H1 (cell line): ENCODE measurements around the gene CAPZB. TPM values are rescaled to one million over a fixed set of nuclear protein-coding genes. Genes with fewer than 3 reads are reported as not detected.

Experiments used
- CTCF ChIA-PET: fragments of 300-600 bp; sonication (Branson Sonifier 250); formaldehyde crosslinking; loops from one replicate; lab custom pipeline; 2021; ENCODE audit not compliant: partially characterized antibody; lab: Charles Lee
- POLR2A ChIA-PET: fragments of 300-600 bp; sonication (Branson Sonifier 250); formaldehyde crosslinking; loops from one replicate; lab custom pipeline; 2021; ENCODE audit warnings: inconsistent platforms; ENCODE audit not compliant: partially characterized antibody; lab: Charles Lee
- DNase-seq, 2 experiments: peaks; one replicate each; pipeline versions ENCODE4 v3.0.0 to v3.0.0-alpha.2; 2010 to 2022; ENCODE audit warnings: low spot score in 2 of 2, low read depth in 1 of 2, mixed read lengths in 1 of 2
- FAIRE-seq: peaks from 2 replicates; lab custom pipeline; 2011; peaks lifted over from hg19 to GRCh38; lab: Jason Lieb, UNC
- H2AFZ ChIP-seq: 2 replicates; pipeline ENCODE4 v1.8.1; 2012; ENCODE audit warnings: low read length, inconsistent platforms
- H2AK5ac ChIP-seq: 2 replicates; pipeline ENCODE4 v1.6.1; 2013; ENCODE audit warnings: low read depth, low read length
- H2BK120ac ChIP-seq: replicated peaks from 2 replicates; pipeline ENCODE3; 2013; ENCODE audit warnings: low read depth, low read length, inconsistent platforms
- H2BK12ac ChIP-seq: 2 replicates; pipeline ENCODE4 v1.6.1; 2013; ENCODE audit warnings: low read depth, low read length
- H2BK15ac ChIP-seq: 2 replicates; pipeline ENCODE4 v1.6.1; 2013; ENCODE audit warnings: low read length
- H2BK20ac ChIP-seq: 2 replicates; pipeline ENCODE4 v1.6.1; 2013; ENCODE audit warnings: low read length
- H2BK5ac ChIP-seq: 2 replicates; pipeline ENCODE4 v1.6.1; 2013; ENCODE audit warnings: low read depth, low read length
- H3K14ac ChIP-seq: 2 replicates; pipeline ENCODE4 v1.6.1; 2013; ENCODE audit warnings: inconsistent platforms; ENCODE audit not compliant: insufficient read length
- H3K18ac ChIP-seq: 2 replicates; pipeline ENCODE4 v1.6.1; 2013; ENCODE audit warnings: low read length; ENCODE audit errors: extremely low read depth
- H3K23ac ChIP-seq: 2 replicates; pipeline ENCODE4 v1.6.1; 2013; ENCODE audit warnings: inconsistent platforms; ENCODE audit not compliant: insufficient read length
- H3K23me2 ChIP-seq: 2 replicates; pipeline ENCODE4 v1.6.1; 2013; ENCODE audit warnings: low read depth, low read length
- H3K27ac ChIP-seq: 2 replicates; pipeline ENCODE4 v1.6.1; 2011; ENCODE audit warnings: low read depth, low read length, inconsistent platforms
- H3K27me3 ChIP-seq, 4 experiments: replicated peaks in 1 of 4; 1 replicate in 1 of 4; 2 replicates in 3 of 4; pipeline versions ENCODE4 v1.6.1 to v1.8.1; 2011 to 2013; ENCODE audit warnings: low read length in 3 of 4, mild to moderate bottlenecking in 3 of 4, inconsistent platforms in 2 of 4, mixed read lengths in 2 of 4, moderate library complexity in 1 of 4; ENCODE audit not compliant: control insufficient read depth in 3 of 4, insufficient read depth in 3 of 4; ENCODE audit errors: extremely low read depth in 1 of 4
- H3K36me3 ChIP-seq, 4 experiments: 2 replicates each; pipeline versions ENCODE4 v1.6.1 to v1.8.1; 2011 to 2013; ENCODE audit warnings: mild to moderate bottlenecking in 4 of 4, low read length in 3 of 4, moderate library complexity in 2 of 4, control low read depth in 1 of 4, inconsistent platforms in 1 of 4; ENCODE audit not compliant: insufficient read depth in 4 of 4, control insufficient read depth in 2 of 4
- H3K4ac ChIP-seq: replicated peaks from 2 replicates; pipeline ENCODE3; 2013; ENCODE audit warnings: low read length, low read depth, mixed read lengths, inconsistent platforms; ENCODE audit not compliant: insufficient read length
- H3K4me1 ChIP-seq, 4 experiments: replicated peaks in 1 of 4; 1 replicate in 1 of 4; 2 replicates in 3 of 4; pipeline versions ENCODE4 v1.6.1 to v1.8.1; 2011 to 2013; ENCODE audit warnings: low read length in 3 of 4, inconsistent platforms in 2 of 4, mixed read lengths in 1 of 4; ENCODE audit not compliant: insufficient read depth in 4 of 4, control insufficient read depth in 3 of 4
- H3K4me2 ChIP-seq, 2 experiments: 2 replicates each; pipeline versions ENCODE4 v1.6.1 to v1.8.1; 2011 to 2013; ENCODE audit warnings: low read depth in 2 of 2, low read length in 2 of 2, control low read depth in 1 of 2, inconsistent platforms in 1 of 2, mild to moderate bottlenecking in 1 of 2; ENCODE audit not compliant: insufficient read depth in 1 of 2
- H3K4me3 ChIP-seq, 4 experiments: fragments of 200-600, 300-600 bp in 1 of 4; sonication (generic), shearing (Covaris generic), sonication (Bioruptor Twin) in 1 of 4; 2 replicates each; pipeline versions ENCODE4 v1.5.1 to v1.8.1; 2011 to 2016; ENCODE audit warnings: low read length in 4 of 4, low read depth in 3 of 4, control low read depth in 2 of 4, inconsistent platforms in 2 of 4, mild to moderate bottlenecking in 2 of 4, mixed read lengths in 1 of 4, moderate library complexity in 1 of 4; ENCODE audit not compliant: insufficient read depth in 2 of 4; ENCODE audit errors: extremely low read depth in 1 of 4
- H3K56ac ChIP-seq: replicated peaks from 2 replicates; pipeline ENCODE3; 2013; ENCODE audit warnings: low read depth, mild to moderate bottlenecking, mixed read lengths, low read length, inconsistent platforms; ENCODE audit not compliant: insufficient read length
- H3K79me1 ChIP-seq: 2 replicates; pipeline ENCODE4 v1.6.1; 2013; ENCODE audit warnings: low read depth, low read length, control low read depth
- H3K79me2 ChIP-seq, 2 experiments: 2 replicates each; pipeline versions ENCODE4 v1.6.1 to v1.8.1; 2012 to 2013; ENCODE audit warnings: low read length in 2 of 2, mild to moderate bottlenecking in 2 of 2, inconsistent platforms in 1 of 2; ENCODE audit not compliant: insufficient read depth in 2 of 2, control insufficient read depth in 1 of 2
- H3K9ac ChIP-seq, 4 experiments: replicated peaks in 1 of 4; 1 replicate in 1 of 4; 2 replicates in 3 of 4; pipeline versions ENCODE4 v1.6.1 to v1.8.1; 2011 to 2013; ENCODE audit warnings: low read depth in 3 of 4, low read length in 3 of 4, control low read depth in 2 of 4, mild to moderate bottlenecking in 2 of 4, moderate library complexity in 2 of 4, inconsistent platforms in 1 of 4; ENCODE audit errors: extremely low read depth in 1 of 4
- H3K9me3 ChIP-seq, 2 experiments: 2 replicates each; pipeline versions ENCODE4 v1.6.1 to v1.8.1; 2012 to 2013; ENCODE audit warnings: mild to moderate bottlenecking in 2 of 2, moderate library complexity in 2 of 2, control low read depth in 1 of 2, inconsistent platforms in 1 of 2, low read depth in 1 of 2, low read length in 1 of 2, mixed read lengths in 1 of 2; ENCODE audit not compliant: insufficient read depth in 2 of 2
- H4K20me1 ChIP-seq, 2 experiments: replicated peaks in 1 of 2; 2 replicates each; pipeline versions ENCODE3 to v1.8.1; 2011 to 2013; ENCODE audit warnings: inconsistent platforms in 2 of 2, low read length in 2 of 2, mild to moderate bottlenecking in 1 of 2; ENCODE audit not compliant: insufficient read depth in 2 of 2, control insufficient read depth in 1 of 2
- H4K5ac ChIP-seq: 2 replicates; pipeline ENCODE4 v1.6.1; 2013; ENCODE audit warnings: low read length, low read depth, mixed read lengths, inconsistent platforms; ENCODE audit not compliant: insufficient read length
- H4K8ac ChIP-seq: 2 replicates; pipeline ENCODE4 v1.8.0; 2013; ENCODE audit warnings: mild to moderate bottlenecking, moderate library complexity, low read length, inconsistent platforms; ENCODE audit not compliant: insufficient read depth; ENCODE audit errors: extremely low read depth
- H4K91ac ChIP-seq: replicated peaks from 2 replicates; pipeline ENCODE3; 2013; ENCODE audit warnings: low read length, mixed read lengths, inconsistent platforms; ENCODE audit not compliant: insufficient read length
- ASH2L ChIP-seq: fragments of 200-600, 300-600 bp; sonication (generic); IDR thresholded peaks from one replicate; pipeline ENCODE4 v1.7.1; 2017; ENCODE audit warnings: low read length
- BRCA1 ChIP-seq: IDR thresholded peaks from 2 replicates; pipeline ENCODE4 v1.6.1; 2012; ENCODE audit warnings: low read depth, low read length, improper control_type of control experiment
- CHD1 ChIP-seq: IDR thresholded peaks from 2 replicates; pipeline ENCODE4 v1.6.1; 2012; ENCODE audit warnings: low read depth, low read length, improper control_type of control experiment
- CTCF ChIP-seq, 3 experiments: IDR thresholded peaks; 1 replicate in 2 of 3; 2 replicates in 1 of 3; pipeline versions ENCODE4 v1.5.1 to v1.6.1; 2011; ENCODE audit warnings: low read length in 3 of 3, mild to moderate bottlenecking in 3 of 3, inconsistent platforms in 2 of 3, low read depth in 1 of 3, moderate library complexity in 1 of 3; ENCODE audit not compliant: insufficient read depth in 1 of 3; ENCODE audit errors: control extremely low read depth in 1 of 3
- RXRA ChIP-seq: IDR thresholded peaks from 2 replicates; pipeline ENCODE4 v1.6.1; 2011; ENCODE audit warnings: low read depth, mild to moderate bottlenecking, low read length, moderate library complexity; ENCODE audit not compliant: insufficient read depth
- TEAD4 ChIP-seq: IDR thresholded peaks from 2 replicates; pipeline ENCODE4 v1.6.1; 2012; ENCODE audit warnings: low read depth, low read length, inconsistent platforms, mixed read lengths
- WGBS, 2 experiments: shearing (Covaris generic) in 1 of 2; methylation state at CpG; one replicate each; pipeline versions ENCODE4 v1.1.6 to v1.1.7; 2013 to 2015; ENCODE audit warnings: low lambda C conversion rate in 2 of 2, mixed read lengths in 2 of 2, inconsistent platforms in 1 of 2, low coverage in 1 of 2, missing lambda C conversion rate in 1 of 2; ENCODE audit not compliant: insufficient replicate concordance in 2 of 2, insufficient coverage in 1 of 2, insufficient read length in 1 of 2; ENCODE audit errors: extremely low coverage in 1 of 2, missing lambda C conversion rate in 1 of 2; 5-methylcytosine and 5-hydroxymethylcytosine counted together
- polyA plus RNA-seq, 7 experiments: library from polyadenylated mRNA; depleted of rRNA in 3 of 7; stranded (reverse) in 5 of 7; unstranded in 2 of 7; fragments of >200 nt in 5 of 7; fragments of 200-250 nt in 2 of 7; gene quantifications; 1 replicate in 5 of 7; 2 replicates in 1 of 7; 4 replicates in 1 of 7; pipeline versions ENCODE4 v1.2.1 to v1.2.3, GENCODE V29; 2011 to 2013; ENCODE audit warnings: missing spikeins in 2 of 7, mixed read lengths in 2 of 7
- total RNA-seq: library from RNA; stranded (reverse); fragmentation: NEBNext Ultra II Directional; extraction: Animal tissue kit (Norgen Biotek cat#: 25700); gene quantifications from 2 replicates; pipeline ENCODE4 v1.2.1, GENCODE V29; 2021

The CAPZB gene
- total and polyA plus RNA-seq, 2 of the 8 experiments (the other 6 are each of a cell fraction or from before 2014, with no cell fraction given), result 162 to 371 TPM

- Histone ChIP-seq H3K79me2 (peaks cover 3 to 95% of the 10 kb centered on the region in 2 experiments; a peak in 3 of 4 replicates), H3K36me3 (peaks cover 0 to 9% (median 0%) of the 10 kb centered on the region in 4 experiments; a peak in 2 of 8 replicates), H4K8ac (no peak overlapping the region), H2AFZ (no peak overlapping the region), H2BK12ac (no peak overlapping the region), H3K18ac (no peak overlapping the region), H3K4me2 (peak overlapping the region; percentile 22 to 26; a peak in 1 of 4 replicates), H3K4me1 (peaks cover 4 to 12% (median 10%) of the 10 kb centered on the region in 4 experiments), H2BK20ac (no peak overlapping the region), H2AK5ac (no peak overlapping the region), H2BK15ac (no peak overlapping the region), H4K5ac (no peak overlapping the region), H4K20me1 (peaks cover 33 to 51% of the 10 kb centered on the region in 2 experiments), H3K14ac (no peak overlapping the region), H3K56ac (no peak overlapping the region), H4K91ac (no peak overlapping the region), H3K27me3 (no peaks in the 10 kb centered on the region), H2BK120ac (no peak overlapping the region), H3K23me2 (no peaks in the 10 kb centered on the region), H3K4ac (no peak overlapping the region), H3K9ac (0 out of 7 replicates have a peak overlapping the region, but pooled peaks of 1 of the 4 experiments have one; percentile 17), H3K79me1 (peaks cover 29% of the 10 kb centered on the region), H3K4me3 (no peak overlapping the region), H3K27ac (no peak overlapping the region), H3K23ac (no peak overlapping the region), H3K9me3 (no peaks in the 10 kb centered on the region), H2BK5ac (no peak overlapping the region)
- WGBS, 2 experiments, result 78% methylated on average over 11 of the region's 11 CpGs; no CpG with 5 or more reads in 1 of the 2 experiments
- no peak for TF ChIP-seq CTCF (IDR thresholded peaks at IDR 0.05; ENCODE audit: control extremely low read depth in 1 of 3, insufficient read depth in 1 of 3, low read depth in 1 of 3, low read length in 3 of 3)
- TF ChIP-seq RXRA, result no peak
- no peak for TF ChIP-seq BRCA1
- TF ChIP-seq TEAD4, result no peak
- no peak for TF ChIP-seq CHD1
- no peak for TF ChIP-seq ASH2L
- ChIA-PET CTCF (interaction anchor here (0.7 to 8.4 kb wide), 20 partner anchors 11 to 213 kb away, joined by 3 to 79 read pairs (median 5); no protein-coding TSS in a partner anchor), POLR2A (interaction anchor here (1.0 to 1.7 kb wide), 2 partner anchors 42 to 43 kb away, joined by 3 to 4 read pairs; no protein-coding TSS in a partner anchor)
- FAIRE-seq (no peak), DNase-seq (no peak)
Measured at GRCh38 chr1:19441048-19441780, 44.1 kb downstream of the CAPZB start.
